GM08714 (cell line): ENCODE data around the gene ASPRV1.

Source experiments
- H3K4me3 ChIP-seq: fragments of 200-500 bp; sonication (Bioruptor generic); 2 replicates; pipeline ENCODE4 v1.5.1; 2014; ENCODE audit warnings: mild to moderate bottlenecking, low read length, inconsistent platforms
- ZNF274 ChIP-seq: IDR thresholded peaks from 2 replicates; pipeline ENCODE4 v1.6.1; 2012; ENCODE audit warnings: mild to moderate bottlenecking, low read depth, low read length

The ASPRV1 gene

DNA sequence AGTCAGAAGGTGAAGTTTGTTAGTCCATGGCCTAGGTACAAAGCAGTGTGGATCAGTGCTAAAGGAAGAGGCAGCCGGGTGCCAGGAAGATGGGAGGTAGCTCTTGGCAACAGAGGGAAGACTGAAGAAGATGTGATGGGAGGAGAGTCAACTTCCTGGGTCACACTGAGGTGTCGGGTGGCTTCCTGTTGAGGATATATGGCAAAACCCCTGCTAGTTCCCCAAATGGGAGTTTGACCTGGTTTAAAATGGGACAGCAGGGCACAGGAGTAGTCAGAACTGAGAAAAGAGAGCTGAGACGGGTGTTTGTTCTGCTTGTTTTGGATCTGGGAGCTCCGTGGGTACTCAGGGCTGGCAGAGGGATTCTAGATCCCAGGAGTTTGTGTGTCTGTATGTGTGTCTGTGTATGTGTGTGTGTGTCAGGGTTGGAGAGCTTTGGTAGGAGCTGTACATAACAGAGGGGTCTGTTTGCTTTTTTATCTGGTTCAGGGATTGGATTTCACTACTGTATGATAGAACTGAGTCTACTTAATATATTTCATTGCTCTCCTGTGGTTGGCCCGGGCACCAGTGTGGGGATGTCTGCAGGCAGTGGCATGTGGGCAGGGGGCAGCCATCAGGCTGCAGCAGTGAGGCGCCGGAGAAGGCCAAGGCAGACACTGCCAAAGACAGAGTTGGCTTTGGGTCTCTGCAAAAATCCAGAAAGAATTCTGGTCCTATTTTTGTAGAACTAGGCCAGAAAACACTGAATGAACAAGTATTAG is 29.4 kb downstream of the ASPRV1 start:
- TF ChIP-seq ZNF274: no peak

DNA sequence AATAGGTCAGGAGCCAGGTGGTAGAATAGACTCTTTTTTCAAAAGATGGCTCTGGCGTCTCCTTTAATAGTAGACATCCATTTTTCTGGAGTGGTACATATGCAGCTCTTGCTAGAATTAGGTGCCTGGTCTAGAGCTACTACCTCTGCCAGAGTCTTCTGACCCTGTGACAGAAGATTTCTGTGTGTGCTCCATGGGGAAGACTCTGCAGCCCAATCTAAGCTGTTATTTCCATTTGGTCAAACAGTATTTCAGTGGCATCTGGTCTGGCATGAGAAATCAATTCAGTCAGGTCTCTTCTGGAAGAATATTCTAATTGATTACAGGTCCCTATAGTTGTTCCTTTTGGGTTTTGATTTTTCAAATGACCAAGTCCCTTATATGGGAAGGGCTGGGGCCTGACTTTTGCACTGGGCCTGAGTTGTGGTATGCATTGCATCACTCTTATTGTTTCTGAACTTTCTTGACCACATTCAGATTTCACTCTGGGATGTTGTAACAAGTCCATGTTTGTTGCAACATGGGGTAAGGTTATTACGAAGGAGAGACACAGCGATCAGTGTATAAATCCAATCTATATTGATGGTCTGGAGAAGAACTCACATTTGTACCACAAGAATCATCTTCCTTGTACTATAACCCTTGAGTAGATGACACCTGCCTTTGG is 34.4 kb downstream of the ASPRV1 start:
- TF ChIP-seq ZNF274: no peak
- H3K4me3 ChIP-seq: no peak overlapping the region

More for the DNA sequence above, 29.4 kb downstream of the ASPRV1 start:
- no peak overlapping the region for H3K4me3 ChIP-seq

DNA sequence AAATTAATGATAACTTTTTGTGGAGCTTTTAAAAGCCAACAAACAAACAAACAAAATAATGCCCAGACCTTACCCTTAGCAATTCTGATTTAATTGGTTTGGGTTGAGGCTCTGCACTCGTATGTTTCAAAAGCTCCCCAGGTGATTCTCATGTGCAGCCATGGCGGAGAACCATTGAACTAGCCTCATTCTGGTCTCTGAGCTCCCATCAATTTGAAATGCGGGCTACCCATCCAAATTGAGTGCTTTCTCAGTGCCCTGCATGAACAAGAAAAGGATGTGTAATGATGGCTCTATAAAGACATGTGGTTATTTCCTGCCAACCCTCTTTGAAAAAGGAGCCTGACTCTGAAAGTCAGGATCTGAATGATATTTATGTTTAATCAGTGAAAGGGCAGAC is 38.3 kb downstream of the ASPRV1 start:
- TF ChIP-seq ZNF274: no peak
- no peak overlapping the region for H3K4me3 ChIP-seq

DNA sequence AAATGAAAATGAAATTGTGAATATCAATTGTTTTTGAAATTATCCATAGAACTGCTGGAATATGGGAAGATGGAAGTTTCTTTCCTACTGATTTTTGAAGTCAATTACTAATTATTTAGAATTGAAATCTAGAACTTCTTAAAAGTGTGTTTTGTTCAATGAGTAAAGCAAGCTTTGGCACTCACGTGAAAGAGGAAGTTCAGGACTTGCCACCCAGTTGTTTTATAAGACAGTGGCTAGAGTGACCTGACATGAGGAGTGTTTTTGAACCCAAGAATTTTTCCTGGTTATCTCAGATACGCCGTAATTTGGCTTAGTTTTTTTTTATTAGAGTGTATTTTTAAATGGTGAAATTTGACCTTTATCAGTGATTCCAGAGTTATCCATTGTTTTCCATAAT is 43.0 kb downstream of the ASPRV1 start:
- H3K4me3 ChIP-seq: no peak overlapping the region
- no peak for TF ChIP-seq ZNF274

DNA sequence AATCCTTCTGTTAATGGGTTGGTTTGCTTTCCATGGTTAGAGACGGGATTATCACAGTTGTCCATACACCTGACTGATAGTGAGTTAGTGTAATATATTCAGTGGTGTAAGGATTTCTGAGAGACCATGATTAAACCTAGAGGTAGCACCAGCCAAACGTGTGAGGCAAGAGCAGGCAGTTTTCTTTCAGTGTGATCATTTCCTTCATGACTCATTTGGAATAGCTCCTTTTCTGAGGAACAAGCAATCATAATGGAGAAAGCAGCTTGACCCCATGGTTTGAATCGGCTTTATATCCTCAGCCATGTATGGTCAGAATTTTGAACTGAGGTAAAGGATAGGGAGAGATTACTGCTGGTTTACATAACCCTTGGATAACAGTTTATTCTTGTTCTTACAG is 43.6 kb downstream of the ASPRV1 start:
- H3K4me3 ChIP-seq: no peak overlapping the region
- no peak for TF ChIP-seq ZNF274

DNA sequence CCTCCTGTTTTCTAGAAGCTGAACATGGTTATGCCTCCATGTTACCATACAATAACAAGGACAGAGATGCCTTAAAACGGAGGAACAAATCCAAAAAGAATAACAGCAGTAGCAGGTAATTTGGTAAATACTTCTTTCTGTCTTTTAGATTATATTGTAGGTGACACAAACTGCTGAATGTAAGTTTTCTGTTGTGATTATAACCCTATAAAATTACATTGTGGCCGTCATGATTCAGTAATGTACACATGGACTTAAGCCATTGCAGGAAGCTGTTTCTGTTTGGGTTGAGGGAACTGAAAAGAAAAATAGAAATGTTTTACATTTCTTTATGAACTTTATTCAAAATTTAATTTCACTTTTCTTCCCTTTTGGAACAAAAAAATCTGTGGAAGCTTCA is 45.3 kb downstream of the ASPRV1 start:
- H3K4me3 ChIP-seq: peak overlapping the region; percentile 73; the same call in 1 of the 2 replicates
- no peak for TF ChIP-seq ZNF274

DNA sequence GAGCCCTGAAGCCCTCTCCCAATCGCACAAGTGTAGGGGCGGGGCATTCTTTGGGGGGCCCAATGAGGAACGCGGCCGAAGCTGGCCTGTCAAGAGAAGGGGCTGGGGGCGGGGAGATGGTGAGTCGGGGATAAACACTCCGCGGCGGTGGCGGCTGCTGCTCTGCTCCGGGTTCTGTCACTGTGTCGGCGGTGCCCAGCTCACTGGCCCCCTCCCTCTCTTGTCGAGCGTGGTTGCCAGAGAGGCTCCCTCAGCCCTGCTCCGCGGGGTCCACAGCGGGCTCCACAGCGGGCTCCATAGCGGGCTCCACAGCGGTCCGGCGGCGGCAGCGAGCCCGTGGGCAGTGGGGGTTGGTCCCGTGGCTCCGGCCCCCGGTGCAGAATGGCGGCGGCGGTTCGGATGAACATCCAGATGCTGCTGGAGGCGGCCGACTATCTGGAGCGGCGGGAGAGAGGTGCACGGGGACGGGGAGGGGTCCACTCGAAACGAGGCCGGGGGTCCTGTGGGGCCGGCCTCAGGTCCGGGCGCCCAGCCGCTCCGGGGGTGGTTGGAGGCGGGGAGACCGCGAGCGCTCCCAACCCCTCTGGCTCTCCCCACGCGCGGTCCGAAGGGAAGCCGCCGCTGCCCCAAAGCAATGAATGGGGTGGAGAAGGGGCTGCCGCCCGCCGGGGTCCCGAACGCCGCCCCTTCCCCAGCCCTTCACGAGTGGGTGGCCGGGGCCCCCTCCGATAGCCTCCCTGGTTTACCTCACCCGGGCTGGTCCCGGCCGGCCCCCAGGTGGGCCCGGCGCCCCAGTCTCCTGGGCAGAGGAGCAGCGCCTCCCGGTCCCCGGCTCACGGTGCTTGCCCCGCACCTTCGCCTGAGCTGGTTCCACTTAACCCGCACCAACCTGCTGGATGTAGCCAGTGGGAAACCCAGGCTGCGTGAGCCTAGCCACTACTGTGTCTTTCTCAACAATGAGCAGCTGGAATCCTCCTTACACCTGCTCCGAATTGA is 46.2 kb downstream of the ASPRV1 start, which contains the start of gene MXD1:
TSS of gene MXD1 (plus strand) at position 160 of the 996 bp plus-strand sequence. CDS start at position 382, 222 bp downstream.
- H3K4me3 ChIP-seq: peak within 1 kb of the TSS; percentile 73
- no peak for TF ChIP-seq ZNF274

DNA sequence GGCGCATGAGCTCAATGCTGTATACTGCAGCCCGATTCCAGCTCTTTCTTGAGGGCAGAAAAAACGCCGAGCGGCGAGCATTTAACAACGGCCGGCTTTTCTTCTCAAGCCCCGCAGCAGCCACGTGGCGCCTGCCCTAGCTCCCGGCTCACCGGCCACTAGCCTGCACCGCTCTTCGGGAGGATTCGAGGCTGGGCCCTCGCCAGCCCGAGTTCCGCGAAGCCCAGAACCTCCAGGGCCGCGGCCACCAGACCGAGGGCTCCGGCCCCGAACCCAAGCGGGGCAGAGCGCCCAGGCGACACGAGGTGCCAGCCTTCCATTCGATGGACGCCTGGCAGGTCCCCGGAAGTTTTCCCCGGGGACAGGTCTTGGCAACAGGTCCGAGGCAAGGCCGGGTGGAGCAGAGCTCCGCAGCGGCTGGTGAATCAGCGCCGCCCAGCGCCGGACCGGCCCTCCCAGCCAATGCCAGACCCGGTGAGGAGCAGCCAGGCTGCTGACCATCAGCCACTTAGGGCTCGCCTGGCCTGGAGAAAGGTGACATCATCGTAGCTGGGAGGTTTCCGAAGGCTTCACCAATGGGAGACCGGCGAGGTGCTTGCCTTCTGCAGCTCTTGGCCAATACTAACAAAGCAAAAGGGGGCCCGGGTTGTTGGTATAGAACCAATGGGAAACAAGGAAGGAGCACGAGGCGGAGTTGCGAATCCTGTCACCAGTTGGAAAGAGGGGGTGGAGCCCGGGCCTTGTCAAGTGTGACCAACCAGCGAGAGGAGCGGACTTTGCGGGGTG is 47.1 kb downstream of the ASPRV1 start:
- peak overlapping the region; percentile 64 for H3K4me3 ChIP-seq
- TF ChIP-seq ZNF274: no peak

DNA sequence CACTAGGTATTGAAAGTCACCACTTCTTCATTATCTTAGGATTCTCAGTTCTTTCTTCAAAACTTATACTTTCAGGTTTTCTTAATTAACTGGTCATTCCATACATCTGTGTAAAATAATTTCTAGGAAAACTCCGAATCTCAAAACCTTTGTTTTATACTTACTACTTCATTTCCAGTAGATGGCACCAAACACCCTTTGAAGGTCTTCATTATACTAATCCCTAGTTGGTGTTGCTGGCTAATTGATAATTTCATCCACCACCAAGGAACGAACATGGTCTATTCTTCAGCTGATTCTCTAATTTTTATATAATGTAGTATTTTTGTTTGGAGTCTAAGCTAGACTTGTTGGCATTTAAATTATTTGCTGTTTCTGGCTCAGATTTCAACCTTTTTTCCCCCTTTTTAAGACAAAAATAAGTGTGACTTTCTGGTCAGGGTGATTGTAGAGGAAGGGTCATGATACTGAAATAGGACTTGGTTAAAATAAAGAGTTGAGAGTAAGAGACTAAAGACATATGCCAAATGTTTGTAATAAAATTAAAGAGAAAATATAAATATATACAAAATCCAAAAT is 49.4 kb downstream of the ASPRV1 start:
- no peak overlapping the region for H3K4me3 ChIP-seq
- no peak for TF ChIP-seq ZNF274
